ENCODE data around the gene UCHL5. TPM values are rescaled to one million over a fixed set of nuclear protein-coding genes. Genes with fewer than 3 reads are reported as not detected.

The UCHL5 gene
- total RNA-seq, 1 donor from 2014 or later = 31.5 TPM

GRCh38 chr1:192967901-192968300, 91.3 kb downstream of the UCHL5 start:
- DNase-seq (ENCODE audit: low spot score) = no peak

DNA sequence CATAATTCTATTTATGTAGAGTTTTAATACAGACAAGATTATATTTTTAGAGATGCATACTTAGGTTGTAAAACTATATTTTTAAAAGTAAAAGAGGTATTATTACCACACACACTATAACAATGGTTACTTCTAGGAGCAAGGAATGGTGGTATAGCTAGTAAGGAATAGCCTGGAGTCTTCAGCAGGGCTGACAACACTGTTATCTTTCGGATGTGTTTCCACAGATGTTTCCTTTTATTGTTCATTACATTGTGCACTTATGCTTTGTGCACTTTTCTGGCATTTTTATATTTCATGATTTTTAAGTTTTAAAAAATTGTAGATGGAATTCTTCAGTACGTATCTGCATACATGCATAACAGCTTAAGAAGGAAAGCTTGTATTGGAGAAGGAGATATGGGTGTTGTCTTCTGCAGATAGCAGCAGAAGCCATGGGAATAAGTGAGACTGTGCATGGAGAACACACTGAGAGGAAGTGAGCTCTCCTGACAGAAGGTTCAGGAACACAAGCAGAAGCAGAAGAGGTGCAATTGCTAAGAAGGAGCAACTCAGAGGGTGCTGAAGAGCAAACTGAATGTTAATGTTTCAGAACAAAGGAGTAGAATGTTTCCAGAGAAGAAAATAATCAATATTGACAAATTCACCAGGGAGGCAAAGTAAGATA, 91.8 kb downstream of the UCHL5 start:
- no peak for DNase-seq (ENCODE audit: low spot score)

GRCh38 chr1:192966073-192966472, 93.1 kb downstream of the UCHL5 start:
- no peak for DNase-seq (ENCODE audit: low spot score)

GRCh38 chr1:192962901-192963300, 96.3 kb downstream of the UCHL5 start:
- DNase-seq (ENCODE audit: low spot score) = no peak

Other genes starting within 250 kb of the UCHL5 start
- 260 TPM for gene RO60, start 252 bp upstream of the UCHL5 start, total RNA-seq (ENCODE audit: insufficient read depth, low replicate concordance)
- gene GLRX2, start 46.1 kb upstream of the UCHL5 start, total RNA-seq (ENCODE audit: insufficient read depth, low replicate concordance) = 27.7 TPM
- 37.1 TPM for gene CDC73, start 62.7 kb upstream of the UCHL5 start, total RNA-seq (ENCODE audit: insufficient read depth, low replicate concordance)
- 11.1 TPM for gene B3GALT2, start 127.3 kb upstream of the UCHL5 start, total RNA-seq (ENCODE audit: insufficient read depth, low replicate concordance)